Pancreas (tissue), 10 donors: Measurements from ENCODE around the gene NPPC. TPM values are rescaled to one million over a fixed set of nuclear protein-coding genes. Genes with fewer than 3 reads are reported as not detected.
A peak's percentile ranks its signal among the peaks of the same experiment; 100 is the strongest.

ENCODE experiments used
- ATAC-seq, 4 donors: fragments of 200-7000 bp; cut with Tn5 transposase; one replicate each; pipeline versions ENCODE4 v1.8.0 to v1.9.1; 2020; ENCODE audit warnings: mild to moderate bottlenecking in 4 of 4, moderate library complexity in 4 of 4
- DNase-seq, 6 donors: peaks; one replicate each; pipeline ENCODE4 v3.0.0-alpha.2; 2020
- FAIRE-seq: peaks from 2 replicates; lab custom pipeline; 2012; peaks lifted over from hg19 to GRCh38; lab: Jason Lieb, UNC
- H3K27ac ChIP-seq, 4 donors: fragments of 200-600 bp; sonication (generic); 1 replicate in 3 of 4; 2 replicates in 1 of 4; pipeline versions ENCODE4 v1.5.0 to v1.8.0; 2020
- H3K27me3 ChIP-seq, 4 donors: fragments of 200-600 bp; one replicate each; pipeline ENCODE4 v1.8.0; 2021
- H3K36me3 ChIP-seq, 3 donors: fragments of 200-600 bp; sonication (generic) in 1 of 3; one replicate each; pipeline versions ENCODE4 v1.5.0 to v1.8.0; 2020 to 2021
- H3K4me1 ChIP-seq, 3 donors: fragments of 200-600 bp; one replicate each; pipeline ENCODE4 v1.8.0; 2021
- H3K4me3 ChIP-seq, 4 donors: fragments of 200-600 bp; sonication (generic) in 2 of 4; one replicate each; pipeline versions ENCODE4 v1.5.0 to v1.8.0; 2020 to 2021
- H3K9me3 ChIP-seq, 4 donors: fragments of 200-600 bp; one replicate each; pipeline ENCODE4 v1.8.0; 2021
- WGBS, 2 donors: extraction: QIAGEN DNeasy Blood & Tissue Kit; methylation state at CpG; one replicate each; pipeline ENCODE4 v1.1.7; 2013; 5-methylcytosine and 5-hydroxymethylcytosine counted together
- intact Hi-C, 3 donors: fragments of 100-400 bp; cut with DNase I; formaldehyde crosslinking; loops; one replicate each; pipeline versions ENCODE4 v1.11.1 to v1.14.2; 2022
- polyA plus RNA-seq, 2 donors: library from polyadenylated mRNA; stranded (reverse); fragments of 200-250 nt; gene quantifications; one replicate each; pipeline ENCODE4 v1.2.3, GENCODE V29; 2013
- total RNA-seq, 6 donors: library from RNA; stranded (reverse); fragmentation: NEBNext Ultra II Directional in 4 of 6; extraction: Animal tissue kit (Norgen Biotek cat#: 25700) in 4 of 6; gene quantifications; one replicate each; pipeline versions ENCODE4 v1.2.1 to v1.2.4, GENCODE V29; 2021 to 2023
- TF ChIP-seq, protein P1 (sequence below), 4 donors: fragments of 200-600 bp; sonication (generic) in 3 of 4; IDR thresholded peaks; one replicate each; pipeline versions ENCODE4 v1.5.0 to v1.8.0; 2021; ENCODE audit warnings: antibody characterized with exemption in 4 of 4
- donor health status: healthy with polysubstance abuse.
- donor health status: DM: no; HTN: no; CAD: no; lungs with moderate emphysema.
- donor health status: DM: no; HTN: no; CAD: no.
- donor health status: control.
- donor health status: control.
- donor health status: Bipolar disorder and iron deficiency.
- donor health status: DM: yes; HTN: yes; CAD: no.
- donor health status: DM: no; HTN: no; CAD: no.
- donor health status: DM: no; HTN: no; CAD: no.
- donor health status: DM: yes; HTN: yes; CAD: no.

NPPC gene
- total and polyA plus RNA-seq, 8 donors: 0.26 TPM; not detected in 7

- Histone ChIP-seq H3K4me3 (no peak overlapping the region), H3K36me3 (no peaks in the 10 kb centered on the region), H3K4me1 (no peaks in the 10 kb centered on the region), H3K27ac (no peak overlapping the region), H3K27me3 (no peaks in the 10 kb centered on the region), H3K9me3 (no peaks in the 10 kb centered on the region)
- intact Hi-C loops: loop anchor here in 2 of 3 donors (10.0 kb wide), 3 partner anchors 417 to 607 kb away; no protein-coding TSS in a partner anchor
- TF ChIP-seq, protein P1, sequence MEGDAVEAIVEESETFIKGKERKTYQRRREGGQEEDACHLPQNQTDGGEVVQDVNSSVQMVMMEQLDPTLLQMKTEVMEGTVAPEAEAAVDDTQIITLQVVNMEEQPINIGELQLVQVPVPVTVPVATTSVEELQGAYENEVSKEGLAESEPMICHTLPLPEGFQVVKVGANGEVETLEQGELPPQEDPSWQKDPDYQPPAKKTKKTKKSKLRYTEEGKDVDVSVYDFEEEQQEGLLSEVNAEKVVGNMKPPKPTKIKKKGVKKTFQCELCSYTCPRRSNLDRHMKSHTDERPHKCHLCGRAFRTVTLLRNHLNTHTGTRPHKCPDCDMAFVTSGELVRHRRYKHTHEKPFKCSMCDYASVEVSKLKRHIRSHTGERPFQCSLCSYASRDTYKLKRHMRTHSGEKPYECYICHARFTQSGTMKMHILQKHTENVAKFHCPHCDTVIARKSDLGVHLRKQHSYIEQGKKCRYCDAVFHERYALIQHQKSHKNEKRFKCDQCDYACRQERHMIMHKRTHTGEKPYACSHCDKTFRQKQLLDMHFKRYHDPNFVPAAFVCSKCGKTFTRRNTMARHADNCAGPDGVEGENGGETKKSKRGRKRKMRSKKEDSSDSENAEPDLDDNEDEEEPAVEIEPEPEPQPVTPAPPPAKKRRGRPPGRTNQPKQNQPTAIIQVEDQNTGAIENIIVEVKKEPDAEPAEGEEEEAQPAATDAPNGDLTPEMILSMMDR (IDR thresholded peaks at IDR 0.05): no peak
- DNase-seq (peak in 1 of 6 donors; percentile 13), ATAC-seq (no peak), FAIRE-seq (no peak)
- WGBS, 2 donors: 78 to 86% methylated on average over 8 of the region's 8 CpGs
Measured at GRCh38 chr2:231907765-231908164, 18.4 kb downstream of the NPPC start.

DNA sequence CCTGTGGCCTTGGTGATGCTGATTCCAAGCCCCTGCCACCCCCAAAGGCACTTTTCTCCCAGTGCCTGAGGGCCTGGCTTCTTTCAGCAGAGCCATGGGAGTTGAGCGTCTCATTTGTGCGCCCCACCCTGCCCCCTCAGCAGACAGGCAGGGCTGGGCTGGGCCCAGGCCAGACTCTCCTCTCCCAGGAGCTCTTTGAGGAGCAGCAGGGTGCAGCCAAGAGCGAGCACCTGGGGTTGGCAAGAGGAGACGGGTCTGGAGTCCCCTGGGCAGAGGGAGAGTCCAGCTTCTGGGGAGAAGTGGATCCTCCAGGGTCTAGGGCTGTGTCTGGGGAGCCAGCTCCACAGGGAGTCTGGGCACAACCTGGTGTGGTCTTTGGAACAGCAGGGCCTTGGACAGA, 21.2 kb downstream of the NPPC start:
- no peaks in the 10 kb centered on the region for H3K9me3 ChIP-seq
- H3K4me3 ChIP-seq: no peak overlapping the region
- no peaks in the 10 kb centered on the region for H3K4me1 ChIP-seq
- FAIRE-seq: no peak
- TF ChIP-seq, protein P1 (IDR thresholded peaks at IDR 0.05): no peak
- no peak for ATAC-seq
- WGBS, 2 donors: 74 to 84% methylated on average over 4 of the region's 4 CpGs
- intact Hi-C loops: loop anchor here in 2 of 3 donors (10.0 kb wide), 3 partner anchors 420 to 610 kb away; no protein-coding TSS in a partner anchor
- H3K27ac ChIP-seq: no peak overlapping the region
- no peaks in the 10 kb centered on the region for H3K36me3 ChIP-seq
- peak in 2 of 6 donors; percentile 32 to 43 for DNase-seq
- H3K27me3 ChIP-seq: no peaks in the 10 kb centered on the region

DNA sequence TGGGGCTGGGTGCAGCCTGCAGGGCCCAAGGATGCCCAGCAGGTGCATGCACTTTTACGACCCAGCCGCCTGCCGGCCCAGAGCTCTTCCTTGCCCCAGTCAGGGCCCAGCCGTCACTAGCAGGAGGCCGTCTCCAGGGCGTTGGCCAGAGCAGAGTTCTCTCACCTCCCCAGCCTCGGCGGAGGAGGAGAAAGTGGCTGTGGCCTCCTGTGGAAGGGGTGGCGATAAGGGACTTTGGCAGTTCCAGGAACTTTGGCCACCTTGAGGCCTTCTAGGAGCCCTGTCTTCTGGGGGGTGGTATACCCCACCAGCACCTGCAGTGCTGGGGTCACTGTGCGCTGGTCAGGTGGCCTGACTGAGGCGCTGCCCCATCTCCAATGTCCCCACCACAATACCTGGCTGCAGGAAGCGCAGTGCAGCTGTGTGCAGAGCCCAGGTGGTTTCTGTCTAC, 22.0 kb downstream of the NPPC start:
- H3K9me3 ChIP-seq: no peaks in the 10 kb centered on the region
- FAIRE-seq (no peak), DNase-seq (peak in 2 of 6 donors; percentile 47 to 60), ATAC-seq (no peak)
- TF ChIP-seq, protein P1 (IDR thresholded peaks at IDR 0.05): no peak
- H3K27ac ChIP-seq: no peak overlapping the region
- no peak overlapping the region for H3K4me3 ChIP-seq
- H3K4me1 ChIP-seq: no peaks in the 10 kb centered on the region
- H3K36me3 ChIP-seq: no peaks in the 10 kb centered on the region
- intact Hi-C loops: loop anchor here in 2 of 3 donors (10.0 kb wide), 3 partner anchors 421 to 611 kb away; no protein-coding TSS in a partner anchor
- H3K27me3 ChIP-seq: no peaks in the 10 kb centered on the region
- 80 to 88% methylated on average over 11 to 12 of the region's 12 CpGs for WGBS, 2 donors

DNA sequence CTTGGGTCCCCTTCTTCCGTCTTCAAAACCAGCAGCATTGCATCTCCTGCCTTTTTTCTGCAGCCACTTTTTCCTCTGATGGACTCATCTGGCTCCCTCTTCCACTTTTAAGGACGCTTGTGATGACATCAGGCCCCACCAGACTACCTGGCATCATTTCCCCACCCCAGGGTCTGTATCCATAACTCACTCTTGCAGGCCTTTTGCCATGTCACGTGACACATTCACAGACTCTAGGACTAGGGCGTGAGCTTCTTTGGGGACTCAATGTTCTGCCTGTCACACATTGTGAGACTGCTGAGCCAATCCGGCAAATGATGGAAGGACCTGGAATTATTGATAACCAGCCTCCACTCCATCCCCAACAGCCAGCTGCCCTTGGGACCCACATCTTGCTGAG, 23.6 kb downstream of the NPPC start:
- no peak overlapping the region for H3K4me3 ChIP-seq
- TF ChIP-seq, protein P1 (IDR thresholded peaks at IDR 0.05): no peak
- H3K36me3 ChIP-seq: no peaks in the 10 kb centered on the region
- no peak overlapping the region for H3K27ac ChIP-seq
- no peak for ATAC-seq
- WGBS, 2 donors: 76 to 82% methylated on average over 5 of the region's 5 CpGs
- no peaks in the 10 kb centered on the region for H3K4me1 ChIP-seq
- peak in 1 of 6 donors; percentile 6 for DNase-seq
- H3K9me3 ChIP-seq: no peaks in the 10 kb centered on the region
- no peak for FAIRE-seq
- H3K27me3 ChIP-seq: no peaks in the 10 kb centered on the region
- intact Hi-C loops: loop anchor here in 2 of 3 donors (10.0 kb wide), 3 partner anchors 422 to 612 kb away; no protein-coding TSS in a partner anchor

GRCh38 chr2:231900972-231901371, 25.2 kb downstream of the NPPC start:
- Histone ChIP-seq H3K4me1 (no peaks in the 10 kb centered on the region), H3K4me3 (no peak overlapping the region), H3K9me3 (no peaks in the 10 kb centered on the region), H3K27me3 (no peaks in the 10 kb centered on the region), H3K36me3 (no peaks in the 10 kb centered on the region), H3K27ac (no peak overlapping the region)
- TF ChIP-seq, protein P1 (IDR thresholded peaks at IDR 0.05): no peak
- intact Hi-C loops: loop anchor here in 2 of 3 donors (10.0 kb wide), 3 partner anchors 424 to 614 kb away; no protein-coding TSS in a partner anchor
- DNase-seq (peak in 2 of 6 donors; percentile 35), FAIRE-seq (no peak), ATAC-seq (no peak)
- WGBS, 2 donors: 85 to 90% methylated on average over 5 of the region's 5 CpGs
